H1 (cell line): Measurements from ENCODE around the gene CNTF. TPM values are rescaled to one million over a fixed set of nuclear protein-coding genes. Genes with fewer than 3 reads are reported as not detected.

Experiments
- CHD7 ChIP-seq: fragments of 300-600 bp; sonication (generic); IDR thresholded peaks from 2 replicates; pipeline ENCODE4 v1.7.1; 2012; ENCODE audit warnings: low read length, moderate library complexity, mild to moderate bottlenecking, inconsistent platforms; ENCODE audit not compliant: insufficient replicate concordance
- EP300 ChIP-seq, 2 experiments: IDR thresholded peaks; 1 replicate in 1 of 2; 2 replicates in 1 of 2; pipeline ENCODE4 v1.6.1; 2011 to 2012; ENCODE audit warnings: low read depth in 2 of 2, low read length in 2 of 2, mild to moderate bottlenecking in 2 of 2, borderline replicate concordance in 1 of 2, inconsistent platforms in 1 of 2, moderate library complexity in 1 of 2
- GTF2F1 ChIP-seq: IDR thresholded peaks from 2 replicates; pipeline ENCODE4 v1.6.1; 2012; ENCODE audit warnings: low read depth, low read length, improper control_type of control experiment, borderline replicate concordance
- HDAC6 ChIP-seq: IDR thresholded peaks from one replicate; pipeline ENCODE4 v1.7.1; 2012; ENCODE audit warnings: low read depth, mild to moderate bottlenecking, inconsistent platforms, low read length, moderate library complexity
- KDM4A ChIP-seq: IDR thresholded peaks from one replicate; pipeline ENCODE4 v1.7.1; 2012; ENCODE audit warnings: low read depth, mild to moderate bottlenecking, moderate library complexity, low read length, inconsistent platforms; ENCODE audit not compliant: severe bottlenecking
- KDM5A ChIP-seq: fragments of 200-600 bp; IDR thresholded peaks from 2 replicates; pipeline ENCODE4 v1.7.1; 2012; ENCODE audit warnings: mild to moderate bottlenecking, low read length, inconsistent platforms, mixed read lengths
- MAFK ChIP-seq: IDR thresholded peaks from 2 replicates; pipeline ENCODE4 v1.6.1; 2012; ENCODE audit warnings: low read depth, mild to moderate bottlenecking, improper control_type of control experiment, low read length
- POLR2A ChIP-seq, 2 experiments: IDR thresholded peaks; 1 replicate in 1 of 2; 2 replicates in 1 of 2; pipeline ENCODE4 v1.6.1; 2011; ENCODE audit warnings: low read depth in 2 of 2, low read length in 2 of 2, mild to moderate bottlenecking in 2 of 2; ENCODE audit errors: control extremely low read depth in 1 of 2
- SRF ChIP-seq: IDR thresholded peaks from 2 replicates; pipeline ENCODE4 v1.6.1; 2011; ENCODE audit warnings: mild to moderate bottlenecking, low read depth, low read length, moderate library complexity
- polyA plus RNA-seq, 7 experiments: library from polyadenylated mRNA; depleted of rRNA in 3 of 7; stranded (reverse) in 5 of 7; unstranded in 2 of 7; fragments of >200 nt in 5 of 7; fragments of 200-250 nt in 2 of 7; gene quantifications; 1 replicate in 5 of 7; 2 replicates in 1 of 7; 4 replicates in 1 of 7; pipeline versions ENCODE4 v1.2.1 to v1.2.3, GENCODE V29; 2011 to 2013; ENCODE audit warnings: missing spikeins in 2 of 7, mixed read lengths in 2 of 7
- total RNA-seq: library from RNA; stranded (reverse); fragmentation: NEBNext Ultra II Directional; extraction: Animal tissue kit (Norgen Biotek cat#: 25700); gene quantifications from 2 replicates; pipeline ENCODE4 v1.2.1, GENCODE V29; 2021
- TF ChIP-seq, protein P1 (sequence below): IDR thresholded peaks from 2 replicates; pipeline ENCODE4 v1.6.1; 2012; ENCODE audit warnings: inconsistent platforms

CNTF gene
- total and polyA plus RNA-seq, 2 of the 8 experiments (the other 6 are each of a cell fraction or from before 2014, with no cell fraction given) = 0.41 to 1.5 TPM

DNA sequence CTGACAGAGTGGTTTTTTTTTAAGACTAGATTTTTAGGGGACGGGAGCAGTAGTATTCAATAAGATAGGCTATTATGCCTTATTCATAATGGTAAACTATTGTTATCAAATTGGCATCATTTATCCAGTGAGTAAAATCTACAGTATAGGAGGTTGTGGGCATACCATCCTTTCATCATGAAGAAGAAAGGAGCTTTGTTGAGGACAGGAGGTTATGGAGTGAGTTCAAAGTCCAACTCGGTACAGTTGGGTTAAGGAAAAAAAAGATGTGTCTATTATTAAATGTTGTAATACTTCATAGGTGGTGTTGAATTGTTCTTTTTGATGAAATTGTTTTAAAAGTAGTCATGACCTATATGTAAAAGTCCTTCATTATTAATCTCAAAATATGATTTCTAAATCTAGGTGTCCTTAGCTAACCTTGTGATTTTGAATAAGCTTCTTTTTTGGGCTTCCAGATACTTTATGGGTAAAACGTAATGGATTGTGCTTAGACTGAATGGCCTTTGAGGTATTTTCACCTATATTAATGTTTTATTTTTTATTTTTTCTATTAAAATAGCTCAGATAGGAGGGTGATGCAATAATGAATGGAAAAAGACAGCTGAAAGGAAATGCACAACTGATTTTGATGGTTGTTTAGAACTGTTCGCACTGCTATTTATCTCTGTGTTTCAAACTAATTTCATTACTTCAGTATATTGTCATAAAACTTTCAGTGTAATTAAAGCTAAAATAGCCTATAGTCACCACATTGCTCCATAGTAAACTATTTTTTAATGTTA, 15.3 kb upstream of the CNTF start (continued):
- TF ChIP-seq CHD7 (no peak), EP300 (IDR thresholded peaks at IDR 0.05; ENCODE audit: borderline replicate concordance in 1 of 2, low read depth in 2 of 2, low read length in 2 of 2) (no peak), KDM5A (no peak), GTF2F1 (no peak), HDAC6 (no peak), SRF (no peak), KDM4A (no peak), POLR2A (IDR thresholded peaks at IDR 0.05; ENCODE audit: control extremely low read depth in 1 of 2, low read depth in 2 of 2, low read length in 2 of 2) (no peak), MAFK (no peak)
- TF ChIP-seq, protein P1, sequence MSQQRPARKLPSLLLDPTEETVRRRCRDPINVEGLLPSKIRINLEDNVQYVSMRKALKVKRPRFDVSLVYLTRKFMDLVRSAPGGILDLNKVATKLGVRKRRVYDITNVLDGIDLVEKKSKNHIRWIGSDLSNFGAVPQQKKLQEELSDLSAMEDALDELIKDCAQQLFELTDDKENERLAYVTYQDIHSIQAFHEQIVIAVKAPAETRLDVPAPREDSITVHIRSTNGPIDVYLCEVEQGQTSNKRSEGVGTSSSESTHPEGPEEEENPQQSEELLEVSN = no peak
